PC-3 (cell line): Measurements from ENCODE around the gene FOXL3.

Experiments
- CTCF ChIP-seq: fragments of 300-600 bp; sonication (generic); conservative IDR thresholded peaks from 2 replicates; pipeline ENCODE4 v1.5.1; 2017; ENCODE audit warnings: antibody characterized with exemption, low read depth, mild to moderate bottlenecking, low read length
- EZH2 ChIP-seq: fragments of 300-600 bp; sonication (generic); IDR thresholded peaks from one replicate; pipeline ENCODE4 v1.6.1; 2017; ENCODE audit warnings: antibody characterized with exemption, mild to moderate bottlenecking, low read length; ENCODE audit not compliant: unreplicated experiment
- EZH2phosphoT487 ChIP-seq: fragments of 300-600 bp; sonication (generic); IDR thresholded peaks from 2 replicates; pipeline ENCODE4 v1.6.1; 2018; ENCODE audit warnings: mild to moderate bottlenecking, antibody characterized with exemption, low read length, borderline replicate concordance

GRCh38 chr7:269721-270120, 20.2 kb upstream of the FOXL3 start:
- TF ChIP-seq CTCF, result no peak
- TF ChIP-seq EZH2, result no peak
- no peak for TF ChIP-seq EZH2phosphoT487
